GM23248 (cell line): Measurements from ENCODE around the gene KIRREL2. TPM values are rescaled to one million over a fixed set of nuclear protein-coding genes. Genes with fewer than 3 reads are reported as not detected.
A peak's percentile ranks its signal among the peaks of the same experiment; 100 is the strongest.
"Not testable (repeated sequence)": the region's sequence is repeated elsewhere in the genome, so short reads cannot be mapped to it uniquely, and the experiment has no call there.

Experiments
- DNase-seq: peaks from one replicate; pipeline ENCODE4 v3.0.0-alpha.2; 2015
- H2AFZ ChIP-seq: fragments of 200-600 bp; sonication (generic); 2 replicates; pipeline ENCODE4 v1.6.1; 2016; ENCODE audit warnings: antibody characterized with exemption
- H3F3A ChIP-seq: fragments of 200-600 bp; sonication (generic); 2 replicates; pipeline ENCODE4 v1.6.1; 2016; ENCODE audit warnings: mild to moderate bottlenecking, antibody characterized with exemption, mixed run types; ENCODE audit not compliant: insufficient read depth
- H3K27ac ChIP-seq: fragments of 200-600 bp; sonication (generic); 2 replicates; pipeline ENCODE4 v1.5.1; 2016; ENCODE audit warnings: mild to moderate bottlenecking
- H3K27me3 ChIP-seq: fragments of 200-600 bp; sonication (generic); replicated peaks from 2 replicates; pipeline ENCODE4 v1.6.1; 2016; ENCODE audit warnings: mild to moderate bottlenecking; ENCODE audit not compliant: insufficient read depth
- H3K36me3 ChIP-seq: fragments of 200-600 bp; sonication (generic); 2 replicates; pipeline ENCODE4 v1.6.1; 2016; ENCODE audit warnings: low read depth, mild to moderate bottlenecking
- H3K4me1 ChIP-seq: fragments of 200-600 bp; sonication (generic); 2 replicates; pipeline ENCODE4 v1.6.1; 2016; ENCODE audit warnings: mild to moderate bottlenecking; ENCODE audit not compliant: insufficient read depth
- H3K4me2 ChIP-seq: fragments of 200-600 bp; sonication (generic); one replicate; pipeline ENCODE4 v1.6.1; 2016; ENCODE audit warnings: mild to moderate bottlenecking; ENCODE audit not compliant: unreplicated experiment
- H3K4me3 ChIP-seq: fragments of 200-600 bp; sonication (generic); 2 replicates; pipeline ENCODE4 v1.5.1; 2016; ENCODE audit warnings: mild to moderate bottlenecking
- H3K79me2 ChIP-seq: fragments of 200-600 bp; sonication (generic); 2 replicates; pipeline ENCODE4 v1.6.1; 2016; ENCODE audit warnings: mild to moderate bottlenecking; ENCODE audit not compliant: insufficient read depth
- H3K9ac ChIP-seq: fragments of 200-600 bp; sonication (generic); 2 replicates; pipeline ENCODE4 v1.6.1; 2016; ENCODE audit warnings: mild to moderate bottlenecking
- H3K9me2 ChIP-seq: fragments of 200-600 bp; sonication (generic); 2 replicates; pipeline ENCODE4 v1.6.1; 2016; ENCODE audit warnings: mixed run types, mild to moderate bottlenecking, moderate library complexity; ENCODE audit not compliant: insufficient read depth
- H3K9me3 ChIP-seq: fragments of 200-600 bp; sonication (generic); one replicate; pipeline ENCODE4 v1.6.1; 2017; ENCODE audit warnings: low read depth
- H4K20me1 ChIP-seq: fragments of 200-600 bp; sonication (generic); 2 replicates; pipeline ENCODE4 v1.6.0; 2016; ENCODE audit not compliant: insufficient read depth
- EZH2 ChIP-seq: fragments of 200-600 bp; sonication (generic); IDR thresholded peaks from 2 replicates; pipeline ENCODE4 v1.6.1; 2018; ENCODE audit warnings: antibody characterized with exemption, mild to moderate bottlenecking; ENCODE audit not compliant: insufficient read depth, poor library complexity, severe bottlenecking
- EZH2phosphoT487 ChIP-seq: fragments of 200-600 bp; sonication (generic); IDR thresholded peaks from 2 replicates; pipeline ENCODE4 v1.6.1; 2018; ENCODE audit warnings: antibody characterized with exemption, moderate library complexity, mild to moderate bottlenecking, low read depth; ENCODE audit not compliant: insufficient read depth
- WGBS, 2 experiments: methylation state at CpG; one replicate each; pipeline ENCODE4 v1.1.6; 2015 to 2017; ENCODE audit warnings: low lambda C conversion rate in 2 of 2, low coverage in 1 of 2; ENCODE audit errors: missing lambda C conversion rate in 2 of 2; 5-methylcytosine and 5-hydroxymethylcytosine counted together
- in situ Hi-C: fragments of 300-500 bp; cut with MboI; formaldehyde crosslinking; loops from 2 replicates; pipeline ENCODE4 v1.15.0; 2020
- polyA plus RNA-seq: library from polyadenylated mRNA; unstranded; fragments of >200 nt; fragmentation: Nextera tagmentation; extraction: Ambion mirVana; gene quantifications from 2 replicates; pipeline ENCODE4 v1.2.1, GENCODE V29; 2016
- total RNA-seq: library from RNA; depleted of rRNA; stranded (reverse); fragments of >200 nt; shearing (Covaris generic); gene quantifications from 2 replicates; pipeline ENCODE4 v1.2.3, GENCODE V29; 2014

Gene KIRREL2
- total and polyA plus RNA-seq, 2 experiments from 2014 or later, result not detected

GRCh38 chr19:35824150-35824549, 32.6 kb upstream of the KIRREL2 start:
- in situ Hi-C loops, result no loop called here
- 45 to 53% methylated on average over 5 of the region's 5 CpGs for WGBS, 2 experiments
- Histone ChIP-seq H3K27me3 (no peaks in the 10 kb centered on the region), H3K79me2 (no peaks in the 10 kb centered on the region), H3K4me1 (no peaks in the 10 kb centered on the region), H3K27ac (no peak overlapping the region), H2AFZ (no peak overlapping the region), H3K4me2 (no peak overlapping the region), H3K4me3 (no peak overlapping the region), H3K9me3 (no peaks in the 10 kb centered on the region), H3K36me3 (no peaks in the 10 kb centered on the region), H4K20me1 (no peaks in the 10 kb centered on the region), H3K9ac (no peak overlapping the region), H3F3A (no peaks in the 10 kb centered on the region), H3K9me2 (no peaks in the 10 kb centered on the region)
- DNase-seq, result no peak
- no peak for TF ChIP-seq EZH2phosphoT487
- TF ChIP-seq EZH2, result no peak

- no peaks in the 10 kb centered on the region for H3K36me3 ChIP-seq
- peaks cover 12% of the 10 kb centered on the region; the same call in 1 of the 2 replicates for H3K27me3 ChIP-seq
- H3K79me2 ChIP-seq, result no peaks in the 10 kb centered on the region
- H3K27ac ChIP-seq, result no peak overlapping the region
- DNase-seq, result peak; percentile 78
- H4K20me1 ChIP-seq, result no peaks in the 10 kb centered on the region
- no peaks in the 10 kb centered on the region for H3K9me2 ChIP-seq
- H3K9ac ChIP-seq, result no peak overlapping the region
- H3K9me3 ChIP-seq, result no peaks in the 10 kb centered on the region
- WGBS, 2 experiments, result 13 to 14% methylated on average over 12 of the region's 12 CpGs
- no peak overlapping the region for H3K4me2 ChIP-seq
- in situ Hi-C loops, result no loop called here
- H2AFZ ChIP-seq, result no peak overlapping the region
- no peaks in the 10 kb centered on the region for H3F3A ChIP-seq
- no peaks in the 10 kb centered on the region for H3K4me1 ChIP-seq
- TF ChIP-seq EZH2 (no peak), EZH2phosphoT487 (no peak)
- no peak overlapping the region for H3K4me3 ChIP-seq
Measured at GRCh38 chr19:35828692-35829301, 27.9 kb upstream of the KIRREL2 start.

GRCh38 chr19:35830986-35831385, 25.7 kb upstream of the KIRREL2 start:
- Histone ChIP-seq H3K27me3 (peaks cover 24% of the 10 kb centered on the region; the same call in 1 of the 2 replicates), H3K27ac (no peak overlapping the region), H3K4me1 (no peaks in the 10 kb centered on the region), H3K36me3 (no peaks in the 10 kb centered on the region), H3K9me2 (no peaks in the 10 kb centered on the region), H2AFZ (no peak overlapping the region), H3F3A (no peaks in the 10 kb centered on the region), H3K79me2 (no peaks in the 10 kb centered on the region), H3K4me3 (no peak overlapping the region), H4K20me1 (no peaks in the 10 kb centered on the region), H3K9me3 (no peaks in the 10 kb centered on the region), H3K4me2 (no peak overlapping the region), H3K9ac (no peak overlapping the region)
- TF ChIP-seq EZH2, result no peak
- TF ChIP-seq EZH2phosphoT487, result no peak
- 68 to 81% methylated on average over 12 to 18 of the region's 18 CpGs for WGBS, 2 experiments
- in situ Hi-C loops, result no loop called here
- DNase-seq, result no peak

GRCh38 chr19:35832054-35832453, 24.7 kb upstream of the KIRREL2 start:
- no peak overlapping the region for H3K27ac ChIP-seq
- in situ Hi-C loops, result no loop called here
- no peaks in the 10 kb centered on the region for H3K79me2 ChIP-seq
- H3K4me2 ChIP-seq, result no peak overlapping the region
- H2AFZ ChIP-seq, result no peak overlapping the region
- H3K4me1 ChIP-seq, result no peaks in the 10 kb centered on the region
- H3K4me3 ChIP-seq, result no peak overlapping the region
- no peak for DNase-seq
- H3K27me3 ChIP-seq, result peaks cover 24% of the 10 kb centered on the region; the same call in 1 of the 2 replicates
- no peak for TF ChIP-seq EZH2phosphoT487
- TF ChIP-seq EZH2, result no peak
- no peaks in the 10 kb centered on the region for H3K36me3 ChIP-seq
- no peaks in the 10 kb centered on the region for H3K9me3 ChIP-seq
- H3K9ac ChIP-seq, result no peak overlapping the region
- H3F3A ChIP-seq, result no peaks in the 10 kb centered on the region
- no peaks in the 10 kb centered on the region for H3K9me2 ChIP-seq
- H4K20me1 ChIP-seq, result no peaks in the 10 kb centered on the region
- 34 to 35% methylated on average over 4 of the region's 4 CpGs for WGBS, 2 experiments

- Histone ChIP-seq H3K27ac (no peak overlapping the region), H3K4me1 (no peaks in the 10 kb centered on the region), H3K9ac (no peak overlapping the region), H3K9me3 (no peaks in the 10 kb centered on the region), H3F3A (no peaks in the 10 kb centered on the region), H3K4me3 (no peak overlapping the region), H3K4me2 (no peak overlapping the region), H3K27me3 (peaks cover 24% of the 10 kb centered on the region; the same call in 1 of the 2 replicates), H3K36me3 (no peaks in the 10 kb centered on the region), H3K9me2 (no peaks in the 10 kb centered on the region), H4K20me1 (no peaks in the 10 kb centered on the region), H3K79me2 (no peaks in the 10 kb centered on the region), H2AFZ (no peak overlapping the region)
- 23 to 24% methylated on average over 7 of the region's 7 CpGs for WGBS, 2 experiments
- TF ChIP-seq EZH2 (no peak), EZH2phosphoT487 (no peak)
- no peak for DNase-seq
- in situ Hi-C loops, result no loop called here
Measured at GRCh38 chr19:35833972-35834371, 22.7 kb upstream of the KIRREL2 start.

GRCh38 chr19:35836096-35836495, 20.6 kb upstream of the KIRREL2 start:
- H2AFZ ChIP-seq, DNase-seq, H3K27ac ChIP-seq, in situ Hi-C loops, H3K4me3 ChIP-seq, H3K9me3 ChIP-seq, H3K4me1 ChIP-seq, H3K4me2 ChIP-seq, H4K20me1 ChIP-seq, H3K9ac ChIP-seq, H3K79me2 ChIP-seq, H3K36me3 ChIP-seq, H3K9me2 ChIP-seq, H3F3A ChIP-seq: not testable (repeated sequence)
- H3K27me3 ChIP-seq, result peaks cover 24% of the 10 kb centered on the region; the same call in 1 of the 2 replicates
- WGBS, 2 experiments, result 36 to 37% methylated on average over 11 of the region's 11 CpGs
